Motor neuron (in vitro differentiated cells): ENCODE data around the gene HS3ST2. TPM values are rescaled to one million over a fixed set of nuclear protein-coding genes. Genes with fewer than 3 reads are reported as not detected.

ENCODE experiments used
- ATAC-seq, 8 experiments: fragments of 200-7000 bp; cut with Tn5 transposase; replicated peaks in 6 of 8; 2 replicates each; pipeline ENCODE4 v1.8.0; 2021; ENCODE audit warnings: mild to moderate bottlenecking in 8 of 8, moderate library complexity in 8 of 8
- H3K27ac ChIP-seq, 2 donors: fragments of 250-450 bp; sonication (Bioruptor Pico); 2 replicates each; pipeline ENCODE4 v1.9.0; 2021; ENCODE audit warnings: antibody characterized with exemption in 2 of 2, mild to moderate bottlenecking in 2 of 2, moderate library complexity in 1 of 2
- H3K4me1 ChIP-seq, 2 donors: fragments of 250-450 bp; sonication (Bioruptor Pico); replicated peaks in 1 of 2; 2 replicates each; pipeline ENCODE4 v1.6.1; 2021; ENCODE audit warnings: antibody characterized with exemption in 2 of 2, mild to moderate bottlenecking in 2 of 2, moderate library complexity in 1 of 2
- H3K4me3 ChIP-seq, 5 donors: fragments of 250-450 bp; sonication (Bioruptor Pico); 2 replicates each; pipeline ENCODE4 v1.9.0; 2021; ENCODE audit warnings: antibody characterized with exemption in 5 of 5, mild to moderate bottlenecking in 5 of 5, moderate library complexity in 4 of 5
- WGBS, 10 experiments: fragments of 450-650 bp; shearing (Covaris generic); methylation state at CpG; one replicate each; pipeline ENCODE4 v1.0.0; 2022; 5-methylcytosine and 5-hydroxymethylcytosine counted together
- in situ Hi-C, 9 experiments: fragments of 400-800 bp; cut with MboI; loops; one replicate each; pipeline ENCODE4 v1.15.0; 2021; ENCODE audit warnings: low sequenced_read_pairs in 9 of 9, low pct_unique_long_range_greater_than_20kb in 2 of 9; ENCODE audit not compliant: unreplicated experiment in 9 of 9
- total RNA-seq, 8 experiments: library from RNA; unstranded; fragments of 300-600 nt; gene quantifications; 2 replicates each; pipeline versions ENCODE4 v1.2.3 to v1.2.4, GENCODE V29; 2022

The HS3ST2 gene
- total RNA-seq: 1 to 10 TPM in 6 of 8 experiments, under 1 TPM in 2; 0.67 to 6.9 (median 1.3) TPM

DNA sequence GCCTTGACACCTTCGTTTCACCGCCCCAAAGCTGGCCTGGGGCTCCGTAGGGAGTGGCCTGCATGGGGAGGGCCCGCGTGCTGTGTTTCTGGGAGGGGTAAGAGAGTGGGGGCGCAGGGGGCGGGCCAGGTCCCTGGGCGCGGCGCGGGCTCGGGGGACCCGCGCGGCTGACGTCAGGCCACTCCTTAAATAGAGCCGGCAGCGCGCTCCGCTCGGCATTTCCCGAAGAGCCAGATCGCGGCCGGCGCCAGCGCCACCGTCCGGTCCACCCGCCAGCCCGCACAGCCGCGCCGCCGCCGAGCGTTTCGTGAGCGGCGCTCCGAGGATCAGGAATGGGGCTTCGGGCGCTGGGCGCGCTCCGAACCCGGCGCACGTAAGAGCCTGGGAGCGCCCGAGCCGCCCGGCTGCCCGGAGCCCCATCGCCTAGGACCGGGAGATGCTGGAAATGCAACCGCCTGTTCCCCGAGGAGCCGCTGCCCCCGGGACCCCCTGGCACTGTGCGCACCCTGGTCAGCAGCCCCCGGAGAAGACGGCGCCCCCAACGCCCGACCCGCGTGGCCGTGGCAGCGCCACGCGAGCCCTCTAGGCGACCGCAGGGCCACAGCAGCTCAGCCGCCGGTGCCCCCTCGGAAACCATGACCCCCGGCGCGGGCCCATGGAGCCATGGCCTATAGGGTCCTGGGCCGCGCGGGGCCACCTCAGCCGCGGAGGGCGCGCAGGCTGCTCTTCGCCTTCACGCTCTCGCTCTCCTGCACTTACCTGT, at the start of gene HS3ST2:
Gene HS3ST2, plus strand, starts transcription at position 215 of the 763 bp plus-strand sequence. Its CDS starts 449 bp downstream, at position 664.
- ATAC-seq: peak; percentile 57 to 80 (median 76)
- WGBS, 10 experiments: 0 to 5% methylated on average over 4 to 5 of the region's 90 CpGs; no CpG with 5 or more reads in 8 of the 10 experiments
- Histone ChIP-seq H3K4me1 (no peaks in the 10 kb centered on the region), H3K4me3 (peak within 1 kb of the TSS; percentile 37 to 82 (median 56)), H3K27ac (peak within 1 kb of the TSS in 1 of 2 donors; percentile 37)
- in situ Hi-C loops: no loop called here

DNA sequence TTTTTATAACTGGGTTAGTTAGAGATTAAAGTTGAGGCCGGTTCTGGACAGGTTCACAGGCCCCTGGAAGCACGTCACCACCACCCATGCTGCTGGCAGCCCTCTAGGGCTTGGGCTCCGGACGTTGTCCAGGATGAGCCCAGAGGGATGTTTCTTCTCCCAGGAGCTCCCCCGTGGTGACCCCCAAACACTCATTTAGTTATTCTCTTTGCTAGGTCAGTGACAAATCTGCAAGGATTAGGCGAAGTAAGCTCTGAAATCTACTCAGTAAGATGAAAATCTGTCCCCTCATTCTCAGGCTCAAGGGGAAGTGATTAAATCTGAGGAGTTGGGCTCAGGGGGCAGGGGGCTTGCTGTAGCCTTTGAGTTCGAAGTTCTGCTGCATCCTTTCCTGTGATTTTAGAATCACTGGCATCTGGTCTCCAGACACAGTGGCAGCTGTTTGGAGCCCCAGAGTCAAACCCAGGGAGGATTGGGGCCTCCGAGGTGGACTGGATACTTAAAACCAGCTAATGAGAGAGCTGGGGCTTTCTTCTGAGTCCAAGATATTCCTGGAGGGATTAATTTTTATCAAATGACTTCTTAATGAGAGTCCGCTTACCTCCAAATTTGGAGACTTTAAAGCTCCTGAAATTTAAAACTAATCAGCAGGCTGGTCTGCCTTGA, 49.2 kb upstream of the HS3ST2 start:
- Histone ChIP-seq H3K27ac (peak overlapping the region in 1 of 2 donors; percentile 30), H3K4me3 (no peak overlapping the region), H3K4me1 (peaks cover 22 to 29% of the 10 kb centered on the region in 2 donors)
- ATAC-seq: no peak
- 0 to 100% (median 62%) methylated on average over 1 to 9 of the region's 9 CpGs; no CpG with 5 or more reads in 2 of the 10 experiments for WGBS, 10 experiments
- in situ Hi-C loops: no loop called here

DNA sequence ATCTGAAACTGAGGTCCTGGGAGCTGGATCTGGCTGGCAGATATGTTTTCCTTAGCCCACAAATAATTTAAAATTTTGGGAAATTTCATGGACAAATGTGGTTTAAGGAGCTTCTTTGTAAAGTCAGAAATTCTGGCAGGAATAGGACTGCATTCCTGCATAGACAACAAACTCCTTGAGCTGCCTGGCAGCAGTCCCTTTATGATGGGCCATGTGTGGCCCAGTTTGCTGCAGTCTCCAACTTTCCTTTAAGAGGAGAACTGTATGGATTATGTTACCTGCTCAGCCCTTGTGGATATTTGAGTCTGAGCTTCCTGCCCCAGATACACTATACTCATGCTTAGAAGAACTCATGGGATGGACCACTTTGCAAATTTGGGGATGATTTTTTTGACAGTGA, 48.5 kb upstream of the HS3ST2 start:
- Histone ChIP-seq H3K4me1 (peaks cover 22 to 29% of the 10 kb centered on the region in 2 donors), H3K27ac (no peak overlapping the region), H3K4me3 (no peak overlapping the region)
- ATAC-seq: peak in 3 of 8 experiments; percentile 26 to 54 (median 54)
- in situ Hi-C loops: no loop called here

DNA sequence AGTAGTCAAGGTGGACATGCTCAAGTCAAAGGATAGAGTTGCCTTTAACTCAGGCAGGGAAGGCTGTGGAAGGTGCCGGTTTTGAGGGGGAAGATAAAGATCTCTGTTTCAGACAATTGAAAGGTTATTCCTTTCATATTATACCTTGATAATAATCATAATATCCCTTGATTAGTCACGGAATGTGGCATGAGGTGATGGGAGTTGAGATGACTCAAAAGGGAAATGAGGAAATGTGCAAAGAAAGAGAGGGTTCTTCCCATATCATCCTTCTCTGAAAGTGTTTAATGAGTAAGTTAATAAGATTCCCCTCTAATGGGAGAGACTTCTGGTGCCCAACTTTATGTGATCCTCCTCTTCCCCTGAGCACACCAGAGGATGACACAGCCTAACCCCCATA, 43.1 kb upstream of the HS3ST2 start:
- Histone ChIP-seq H3K4me1 (peaks cover under 1 to 6% of the 10 kb centered on the region in 2 donors), H3K27ac (no peak overlapping the region), H3K4me3 (no peak overlapping the region)
- ATAC-seq: no peak
- 0 to 90% (median 63%) methylated on average over 1 to 2 of the region's 2 CpGs; no CpG with 5 or more reads in 2 of the 10 experiments for WGBS, 10 experiments
- in situ Hi-C loops: no loop called here

DNA sequence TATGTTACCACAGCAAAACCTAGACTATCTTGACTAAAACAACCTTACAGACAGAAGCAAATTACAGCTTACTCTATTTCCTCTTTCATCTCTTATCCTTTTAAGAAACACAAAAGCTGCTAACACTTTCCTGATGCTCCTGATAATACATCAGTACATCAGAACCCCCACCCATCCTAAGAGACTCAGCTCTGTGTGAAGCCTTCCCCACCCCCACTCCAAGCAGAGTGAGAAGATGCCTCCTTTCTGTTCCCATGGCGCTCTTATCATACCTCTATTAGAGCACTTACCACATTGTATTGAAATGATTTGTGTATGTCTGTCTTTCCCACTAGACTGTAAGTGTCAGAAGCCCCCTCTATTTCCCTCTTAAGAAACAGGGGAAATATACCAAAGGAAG, 42.4 kb upstream of the HS3ST2 start:
- ATAC-seq: no peak
- Histone ChIP-seq H3K27ac (no peak overlapping the region), H3K4me1 (peaks cover 0 to 6% of the 10 kb centered on the region in 2 donors), H3K4me3 (no peak overlapping the region)
- in situ Hi-C loops: no loop called here
- WGBS, 10 experiments: 80 to 83% methylated on average over 1 of the region's 1 CpG; no CpG with 5 or more reads in 8 of the 10 experiments

DNA sequence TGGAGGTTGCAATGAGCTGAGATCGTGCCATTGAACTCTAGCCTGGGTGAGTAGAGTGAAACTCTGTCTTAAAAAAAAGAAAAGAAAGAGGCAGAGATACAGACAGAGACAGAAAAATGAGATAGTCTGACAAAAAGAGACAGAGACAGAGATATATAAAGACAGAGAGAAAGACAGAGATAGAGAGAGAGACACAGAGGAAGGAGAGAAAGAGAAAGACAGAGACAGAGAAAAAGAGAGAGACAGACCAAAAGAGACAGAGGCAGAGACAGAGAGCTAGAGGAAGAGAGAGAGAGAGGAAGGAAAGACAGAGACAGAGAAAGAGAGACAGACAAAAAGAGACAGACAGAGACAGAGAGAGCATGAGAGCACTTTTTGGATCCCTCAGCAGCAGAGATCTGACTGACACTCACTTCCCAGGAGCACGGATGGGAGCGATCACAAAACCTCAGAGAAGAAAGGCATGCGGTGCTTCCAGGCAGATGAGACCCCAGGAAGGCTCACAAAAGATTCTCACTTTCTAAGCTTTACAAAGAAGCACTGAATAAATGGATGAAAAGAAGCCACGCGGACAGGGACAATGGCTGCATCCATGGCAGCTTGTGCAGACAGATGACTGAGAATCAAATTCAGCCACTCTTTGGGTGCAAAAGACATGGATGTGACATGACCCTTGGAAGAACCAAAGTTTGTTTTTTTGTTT, 38.6 kb upstream of the HS3ST2 start:
- in situ Hi-C loops: no loop called here
- no peak overlapping the region for H3K4me3 ChIP-seq
- peak in 3 of 8 experiments; percentile 11 to 33 (median 21) for ATAC-seq
- H3K4me1 ChIP-seq: peaks cover 0 to 6% of the 10 kb centered on the region in 2 donors
- WGBS, 10 experiments: 21 to 77% (median 34%) methylated on average over 3 to 6 of the region's 6 CpGs
- H3K27ac ChIP-seq: no peak overlapping the region

DNA sequence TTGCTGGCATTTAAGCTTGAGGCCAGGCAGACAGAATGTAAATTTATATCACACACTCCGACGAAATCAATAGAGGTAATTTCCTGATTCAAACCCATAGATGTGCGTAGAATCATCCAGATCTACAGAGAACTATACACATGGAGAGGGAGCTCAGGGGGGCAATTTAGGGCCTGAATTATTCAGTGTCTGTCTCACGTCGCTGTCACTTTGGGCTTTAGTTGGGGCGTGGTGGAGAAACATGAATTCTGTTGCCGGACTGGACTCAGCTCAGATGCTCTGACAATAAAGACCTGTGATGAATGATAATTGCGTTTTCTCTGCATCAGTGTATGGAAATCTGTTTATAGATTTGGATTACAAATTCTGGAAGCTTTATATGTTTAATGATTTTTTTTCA, 32.5 kb upstream of the HS3ST2 start:
- WGBS, 10 experiments: 61 to 100% (median 71%) methylated on average over 1 to 8 of the region's 8 CpGs; no CpG with 5 or more reads in 2 of the 10 experiments
- in situ Hi-C loops: no loop called here
- Histone ChIP-seq H3K4me3 (no peak overlapping the region), H3K27ac (no peak overlapping the region), H3K4me1 (peaks cover 0 to 25% of the 10 kb centered on the region in 2 donors)
- peak in 4 of 8 experiments; percentile 28 to 95 (median 68) for ATAC-seq

DNA sequence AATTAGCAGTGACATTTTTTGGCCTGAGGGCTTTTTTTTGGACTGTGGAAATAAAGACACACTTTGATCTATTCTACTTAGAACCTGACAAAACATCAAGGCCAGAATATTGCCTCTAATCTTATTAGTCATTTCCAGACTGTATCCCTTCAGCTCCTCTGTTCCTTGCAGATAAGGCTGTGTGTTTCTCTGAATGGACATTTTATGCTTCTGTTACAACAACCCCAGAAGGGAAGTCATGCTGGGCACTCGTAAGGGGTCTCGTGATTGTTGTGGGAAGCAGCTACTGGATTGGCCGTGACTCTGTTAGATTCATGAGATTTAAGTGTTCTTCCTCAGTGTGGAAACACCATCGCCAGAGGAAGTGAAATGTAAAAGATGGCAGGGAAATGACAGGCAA, 31.6 kb upstream of the HS3ST2 start:
- H3K4me1 ChIP-seq: peaks cover 0 to 25% of the 10 kb centered on the region in 2 donors
- 36 to 100% (median 55%) methylated on average over 1 to 4 of the region's 4 CpGs for WGBS, 10 experiments
- ATAC-seq: no peak
- no peak overlapping the region for H3K4me3 ChIP-seq
- no peak overlapping the region for H3K27ac ChIP-seq
- in situ Hi-C loops: no loop called here

DNA sequence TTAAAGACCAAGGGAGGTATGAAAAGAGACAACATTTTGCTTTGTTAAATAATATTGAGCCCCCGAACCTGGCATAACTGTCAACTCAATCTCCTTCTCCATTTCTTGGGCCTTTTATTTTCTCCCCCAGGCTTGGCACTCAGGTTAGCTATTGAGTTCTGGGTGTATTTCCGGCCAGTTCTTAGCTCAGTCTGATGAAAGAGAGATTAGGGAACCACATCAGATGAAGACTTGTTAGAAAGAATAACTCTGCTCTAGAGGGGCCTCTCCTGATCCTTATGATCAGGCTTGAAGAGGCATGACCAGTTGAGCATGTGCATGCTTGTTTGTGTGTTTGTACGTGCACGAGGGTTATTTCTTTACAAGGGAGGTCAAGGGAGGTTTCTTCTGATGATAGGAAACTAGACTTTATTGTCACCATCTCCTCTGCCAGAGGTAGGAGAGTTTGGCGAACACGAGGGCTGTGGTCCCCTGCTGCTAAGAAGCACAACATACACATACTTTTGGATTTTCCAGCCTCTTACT, 29.2 kb upstream of the HS3ST2 start:
- Histone ChIP-seq H3K4me1 (peaks cover 0 to 25% of the 10 kb centered on the region in 2 donors), H3K27ac (no peak overlapping the region), H3K4me3 (no peak overlapping the region)
- WGBS, 10 experiments: 58 to 100% (median 76%) methylated on average over 1 to 6 of the region's 6 CpGs; no CpG with 5 or more reads in 1 of the 10 experiments
- no peak for ATAC-seq
- in situ Hi-C loops: no loop called here

DNA sequence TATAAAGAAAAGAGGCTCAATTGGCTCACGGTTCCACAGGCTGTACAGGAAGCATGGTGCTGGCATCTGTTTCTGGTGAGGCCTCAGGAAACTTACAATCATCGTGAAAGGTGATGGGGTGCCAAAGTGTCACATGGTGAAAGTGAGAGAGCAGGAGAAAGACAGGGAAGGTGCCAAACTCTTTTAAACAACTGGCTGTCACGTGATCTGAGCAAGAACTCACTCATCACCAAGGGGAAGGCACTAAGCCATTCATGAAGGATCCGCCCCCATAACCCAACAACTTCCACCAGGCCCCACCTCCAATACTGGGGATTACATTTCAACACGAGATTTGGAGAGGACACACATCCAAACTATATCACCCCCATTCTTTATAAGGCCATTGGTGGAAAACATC, 28.4 kb upstream of the HS3ST2 start:
- H3K27ac ChIP-seq: no peak overlapping the region
- no peak for ATAC-seq
- in situ Hi-C loops: no loop called here
- no peak overlapping the region for H3K4me3 ChIP-seq
- H3K4me1 ChIP-seq: peaks cover 0 to 25% of the 10 kb centered on the region in 2 donors
- WGBS, 10 experiments: 44 to 93% (median 70%) methylated on average over 2 to 4 of the region's 5 CpGs; no CpG with 5 or more reads in 2 of the 10 experiments

DNA sequence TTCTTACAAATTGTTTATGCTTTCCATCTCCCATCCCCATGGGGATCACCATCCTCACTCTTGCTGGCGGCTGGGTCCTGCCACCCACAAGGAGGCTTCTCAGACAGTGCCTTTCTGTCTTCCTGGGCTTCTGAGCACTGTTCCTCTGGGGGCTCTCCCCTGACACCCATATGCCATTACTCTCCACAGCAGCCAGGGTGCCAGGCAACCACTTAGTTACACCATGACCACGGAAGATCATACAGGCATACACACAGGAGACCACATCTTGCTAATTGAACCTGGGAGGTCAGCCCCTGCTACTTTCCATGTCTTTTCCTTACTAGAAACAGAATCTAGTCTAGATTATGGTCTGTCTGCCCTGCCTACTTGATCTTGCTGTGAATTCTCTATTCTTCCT, 27.7 kb upstream of the HS3ST2 start:
- in situ Hi-C loops: no loop called here

DNA sequence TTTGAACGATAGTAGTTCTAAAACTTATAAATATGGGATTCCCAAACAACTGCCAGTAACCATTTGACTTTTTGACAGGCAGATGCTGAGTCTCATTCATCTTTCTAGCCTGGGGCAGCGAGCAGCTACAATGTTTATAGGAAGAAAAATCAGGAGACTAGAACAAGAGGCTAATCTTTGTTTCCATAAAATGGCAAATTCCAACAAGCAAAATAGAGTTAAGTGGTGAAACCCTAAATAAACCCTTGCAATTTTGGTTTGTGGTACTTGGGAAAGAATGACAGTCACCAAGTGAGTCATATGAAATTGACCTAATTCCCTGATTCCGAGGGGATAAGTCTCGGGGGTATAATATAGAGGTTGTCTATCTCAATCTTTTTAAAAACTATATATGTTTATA, 27.3 kb upstream of the HS3ST2 start:
- H3K27ac ChIP-seq: no peak overlapping the region
- no peak for ATAC-seq
- WGBS, 10 experiments: 0 to 100% (median 74%) methylated on average over 1 to 4 of the region's 4 CpGs
- in situ Hi-C loops: no loop called here
- peaks cover 0 to 19% of the 10 kb centered on the region in 2 donors for H3K4me1 ChIP-seq
- H3K4me3 ChIP-seq: no peak overlapping the region

More for the DNA sequence above, 27.7 kb upstream of the HS3ST2 start:
- no peak for ATAC-seq
- Histone ChIP-seq H3K27ac (no peak overlapping the region), H3K4me3 (no peak overlapping the region), H3K4me1 (peaks cover 0 to 19% of the 10 kb centered on the region in 2 donors)
- 25 to 100% (median 83%) methylated on average over 1 to 2 of the region's 2 CpGs; no CpG with 5 or more reads in 5 of the 10 experiments for WGBS, 10 experiments
